HepG2 (cell line): ENCODE measurements around the gene COMMD7. TPM values are rescaled to one million over a fixed set of nuclear protein-coding genes. Genes with fewer than 3 reads are reported as not detected.
A peak's percentile ranks its signal among the peaks of the same experiment; 100 is the strongest.

ENCODE experiments used
- BCL6 ChIP-seq: IDR thresholded peaks from 2 replicates; pipeline ENCODE4 v1.6.1; 2016; ENCODE audit warnings: missing genetic modification reagents, missing compliant biosample characterization
- EZH2 ChIP-seq: conservative IDR thresholded peaks from 2 replicates; pipeline ENCODE4 v1.6.1; 2012; ENCODE audit warnings: mild to moderate bottlenecking, low read depth, low read length, moderate library complexity
- HDAC2 ChIP-seq: sonication (generic); formaldehyde crosslinking; IDR thresholded peaks from 2 replicates; pipeline ENCODE4 v1.4.0; 2020; ENCODE audit warnings: missing genetic modification reagents
- HOXA9 ChIP-seq: sonication (generic); formaldehyde crosslinking; IDR thresholded peaks from 2 replicates; pipeline ENCODE4 v1.8.1; 2022; ENCODE audit warnings: missing genetic modification reagents, mild to moderate bottlenecking, moderate library complexity, borderline replicate concordance
- ISX ChIP-seq: sonication (generic); formaldehyde crosslinking; conservative IDR thresholded peaks from 2 replicates; pipeline ENCODE4 v1.5.0; 2020; ENCODE audit warnings: missing genetic modification reagents
- KLF11 ChIP-seq: IDR thresholded peaks from 2 replicates; pipeline ENCODE4 v1.6.1; 2016; ENCODE audit warnings: missing compliant biosample characterization
- KLF13 ChIP-seq: sonication (generic); formaldehyde crosslinking; IDR thresholded peaks from 2 replicates; pipeline ENCODE4 v1.4.0; 2020; ENCODE audit warnings: mild to moderate bottlenecking, missing genetic modification reagents
- MIXL1 ChIP-seq: IDR thresholded peaks from 2 replicates; pipeline ENCODE4 v1.6.1; 2016
- NFATC3 ChIP-seq: sonication (generic); formaldehyde crosslinking; IDR thresholded peaks from 2 replicates; pipeline ENCODE4 v1.5.1; 2020; ENCODE audit warnings: mild to moderate bottlenecking, missing genetic modification reagents
- NFIC ChIP-seq: IDR thresholded peaks from 2 replicates; pipeline ENCODE4 v1.6.1; 2012; ENCODE audit warnings: mild to moderate bottlenecking, low read length, inconsistent platforms
- PRMT3 ChIP-seq: sonication (generic); formaldehyde crosslinking; IDR thresholded peaks from 2 replicates; pipeline ENCODE4 v1.8.1; 2022; ENCODE audit warnings: low read depth, mild to moderate bottlenecking, moderate library complexity, missing genetic modification reagents, borderline replicate concordance
- PRPF4 ChIP-seq: fragments of 200-400 bp; formaldehyde crosslinking; IDR thresholded peaks from 2 replicates; pipeline ENCODE4 v1.6.1; 2016; ENCODE audit warnings: low read length, low read depth; ENCODE audit not compliant: poor library complexity, severe bottlenecking
- SNRNP70 ChIP-seq: fragments of 200-400 bp; formaldehyde crosslinking; IDR thresholded peaks from 2 replicates; pipeline ENCODE4 v1.6.1; 2017; ENCODE audit warnings: mild to moderate bottlenecking, low read depth, low read length, moderate library complexity
- SOX13 ChIP-seq, 3 experiments: fragments of 450-650 bp in 1 of 3; sonication (generic) in 1 of 3; formaldehyde crosslinking in 1 of 3; IDR thresholded peaks in 2 of 3; conservative IDR thresholded peaks in 1 of 3; 2 replicates each; pipeline versions ENCODE4 v1.5.0 to v1.6.1; 2016 to 2020; ENCODE audit warnings: antibody characterized with exemption in 1 of 3, mild to moderate bottlenecking in 1 of 3, missing compliant biosample characterization in 1 of 3, missing genetic modification reagents in 1 of 3, moderate library complexity in 1 of 3
- SP4 ChIP-seq: sonication (generic); formaldehyde crosslinking; IDR thresholded peaks from 2 replicates; pipeline ENCODE4 v1.8.1; 2023; ENCODE audit warnings: mild to moderate bottlenecking, missing genetic modification reagents
- STAG1 ChIP-seq: sonication (generic); formaldehyde crosslinking; IDR thresholded peaks from 2 replicates; pipeline ENCODE4 v1.4.0; 2020; ENCODE audit warnings: missing genetic modification reagents
- XRCC5 ChIP-seq: fragments of 200-400 bp; formaldehyde crosslinking; optimal IDR thresholded peaks from 2 replicates; pipeline ENCODE3; 2017; ENCODE audit warnings: mild to moderate bottlenecking, low read length
- ZBTB38 ChIP-seq: sonication (generic); formaldehyde crosslinking; IDR thresholded peaks from 2 replicates; pipeline ENCODE4 v1.5.1; 2020; ENCODE audit warnings: mild to moderate bottlenecking, missing genetic modification reagents
- ZNF230 ChIP-seq: sonication (generic); formaldehyde crosslinking; IDR thresholded peaks from 2 replicates; pipeline ENCODE4 v1.4.0; 2020; ENCODE audit warnings: mild to moderate bottlenecking, missing genetic modification reagents
- ZNF296 ChIP-seq: sonication (generic); formaldehyde crosslinking; conservative IDR thresholded peaks from 2 replicates; pipeline ENCODE4 v1.5.0; 2020; ENCODE audit warnings: mild to moderate bottlenecking, missing genetic modification reagents
- ZNF335 ChIP-seq: sonication (generic); formaldehyde crosslinking; IDR thresholded peaks from 2 replicates; pipeline ENCODE4 v1.4.0; 2020; ENCODE audit warnings: missing genetic modification reagents
- ZNF557 ChIP-seq: sonication (generic); formaldehyde crosslinking; IDR thresholded peaks from 2 replicates; pipeline ENCODE4 v1.4.0; 2020; ENCODE audit warnings: missing genetic modification reagents
- ZNF605 ChIP-seq: sonication (generic); formaldehyde crosslinking; IDR thresholded peaks from 2 replicates; pipeline ENCODE4 v1.8.0; 2022; ENCODE audit warnings: mild to moderate bottlenecking, missing genetic modification reagents
- ZNF773 ChIP-seq: sonication (generic); formaldehyde crosslinking; IDR thresholded peaks from 2 replicates; pipeline ENCODE4 v1.4.0; 2020; ENCODE audit warnings: missing genetic modification reagents, borderline replicate concordance
- ZNF788 ChIP-seq: sonication (generic); formaldehyde crosslinking; IDR thresholded peaks from 2 replicates; pipeline ENCODE4 v1.5.0; 2020; ENCODE audit warnings: mild to moderate bottlenecking, missing genetic modification reagents, borderline replicate concordance
- polyA plus RNA-seq, 8 experiments: library from polyadenylated mRNA; depleted of rRNA in 3 of 8; stranded (reverse) in 7 of 8; unstranded in 1 of 8; fragments of >200 nt; fragmentation: Illumina TruSeq in 4 of 8; extraction: Trizol in 4 of 8; gene quantifications; 2 replicates each; pipeline versions ENCODE4 v1.2.1 to v1.2.3, GENCODE V29; 2011 to 2016; ENCODE audit warnings: low read depth in 4 of 8, missing spikeins in 1 of 8, mixed read lengths in 1 of 8; ENCODE audit not compliant: insufficient read depth in 1 of 8
- total RNA-seq, 5 experiments: library from RNA; depleted of rRNA; stranded (reverse); fragments of >200 nt; fragmentation: Illumina TruSeq; extraction: Trizol; gene quantifications; 2 replicates each; pipeline ENCODE4 v1.2.3, GENCODE V29; 2016; ENCODE audit warnings: low read depth in 1 of 5
- TF ChIP-seq, protein P1 (sequence below), 2 experiments: sonication (generic) in 1 of 2; formaldehyde crosslinking in 1 of 2; IDR thresholded peaks; 2 replicates each; pipeline versions ENCODE4 v1.4.0 to v1.6.1; 2016 to 2020; ENCODE audit warnings: borderline replicate concordance in 1 of 2, low read depth in 1 of 2, mild to moderate bottlenecking in 1 of 2, missing genetic modification reagents in 1 of 2
- TF ChIP-seq, protein P2 (sequence below): IDR thresholded peaks from 2 replicates; pipeline ENCODE4 v1.6.1; 2016

The COMMD7 gene
- total and polyA plus RNA-seq, 2 of the 13 experiments (the other 11 are each of a cell fraction or from before 2014, with no cell fraction given): 42.1 to 53.3 TPM

- TF ChIP-seq ZNF557 (CRISPR knock-in tag) (no peak), HDAC2 (0 out of 2 replicates have a peak, but pooled peaks have one; percentile 35), SOX13 (IDR thresholded peaks at IDR 0.05) (no peak), SOX13 (CRISPR knock-in tag; conservative IDR thresholded peaks at IDR 0.05 in 1 of 2, IDR thresholded peaks at IDR 0.05 in 1 of 2) (0 out of 4 replicates have a peak, but pooled peaks of 1 of the 2 experiments have one; percentile 6), ZBTB38 (CRISPR knock-in tag) (no peak), KLF13 (CRISPR knock-in tag) (no peak), XRCC5 (no peak), MIXL1 (CRISPR knock-in tag) (0 out of 2 replicates have a peak, but pooled peaks have one; percentile 30), SNRNP70 (no peak), BCL6 (CRISPR knock-in tag) (peak; percentile 41; the same call in 1 of the 2 replicates), ZNF773 (CRISPR knock-in tag) (0 out of 2 replicates have a peak, but pooled peaks have one; percentile 65), SP4 (no peak), EZH2 (no peak), ZNF788 (CRISPR knock-in tag) (no peak), NFIC (no peak), PRPF4 (no peak), KLF11 (CRISPR knock-in tag) (no peak), HOXA9 (CRISPR knock-in tag) (no peak), STAG1 (CRISPR knock-in tag) (peak; percentile 23; the same call in 1 of the 2 replicates), PRMT3 (CRISPR knock-in tag) (peak; percentile 33; the same call in 1 of the 2 replicates), NFATC3 (CRISPR knock-in tag) (0 out of 2 replicates have a peak, but pooled peaks have one; percentile 16), ZNF296 (no peak), ZNF335 (no peak), ZNF230 (no peak), ISX (CRISPR knock-in tag) (no peak), ZNF605 (peak; percentile 9; the same call in 1 of the 2 replicates)
- TF ChIP-seq, protein P1, sequence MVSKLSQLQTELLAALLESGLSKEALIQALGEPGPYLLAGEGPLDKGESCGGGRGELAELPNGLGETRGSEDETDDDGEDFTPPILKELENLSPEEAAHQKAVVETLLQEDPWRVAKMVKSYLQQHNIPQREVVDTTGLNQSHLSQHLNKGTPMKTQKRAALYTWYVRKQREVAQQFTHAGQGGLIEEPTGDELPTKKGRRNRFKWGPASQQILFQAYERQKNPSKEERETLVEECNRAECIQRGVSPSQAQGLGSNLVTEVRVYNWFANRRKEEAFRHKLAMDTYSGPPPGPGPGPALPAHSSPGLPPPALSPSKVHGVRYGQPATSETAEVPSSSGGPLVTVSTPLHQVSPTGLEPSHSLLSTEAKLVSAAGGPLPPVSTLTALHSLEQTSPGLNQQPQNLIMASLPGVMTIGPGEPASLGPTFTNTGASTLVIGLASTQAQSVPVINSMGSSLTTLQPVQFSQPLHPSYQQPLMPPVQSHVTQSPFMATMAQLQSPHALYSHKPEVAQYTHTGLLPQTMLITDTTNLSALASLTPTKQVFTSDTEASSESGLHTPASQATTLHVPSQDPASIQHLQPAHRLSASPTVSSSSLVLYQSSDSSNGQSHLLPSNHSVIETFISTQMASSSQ (IDR thresholded peaks at IDR 0.05; ENCODE audit: low read depth): no peak
- TF ChIP-seq, protein P1 (CRISPR knock-in tag; IDR thresholded peaks at IDR 0.05; ENCODE audit: borderline replicate concordance): no peak
- TF ChIP-seq, protein P2, sequence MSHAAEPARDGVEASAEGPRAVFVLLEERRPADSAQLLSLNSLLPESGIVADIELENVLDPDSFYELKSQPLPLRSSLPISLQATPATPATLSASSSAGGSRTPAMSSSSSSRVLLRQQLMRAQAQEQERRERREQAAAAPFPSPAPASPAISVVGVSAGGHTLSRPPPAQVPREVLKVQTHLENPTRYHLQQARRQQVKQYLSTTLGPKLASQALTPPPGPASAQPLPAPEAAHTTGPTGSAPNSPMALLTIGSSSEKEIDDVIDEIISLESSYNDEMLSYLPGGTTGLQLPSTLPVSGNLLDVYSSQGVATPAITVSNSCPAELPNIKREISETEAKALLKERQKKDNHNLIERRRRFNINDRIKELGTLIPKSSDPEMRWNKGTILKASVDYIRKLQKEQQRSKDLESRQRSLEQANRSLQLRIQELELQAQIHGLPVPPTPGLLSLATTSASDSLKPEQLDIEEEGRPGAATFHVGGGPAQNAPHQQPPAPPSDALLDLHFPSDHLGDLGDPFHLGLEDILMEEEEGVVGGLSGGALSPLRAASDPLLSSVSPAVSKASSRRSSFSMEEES (CRISPR knock-in tag): 0 out of 2 replicates have a peak, but pooled peaks have one; percentile 20
Observed at GRCh38 chr20:32664678-32665159, 78.5 kb downstream of the COMMD7 start (continued).
